HK-2 (cell line): ENCODE measurements around the gene TPCN2.
"Not testable (repeated sequence)": the region's sequence is repeated elsewhere in the genome, so short reads cannot be mapped to it uniquely, and the experiment has no call there.

Experiments
- DNase-seq: peaks from one replicate; pipeline ENCODE4 v3.0.0-alpha.2; 2018; ENCODE audit not compliant: unreplicated experiment

TPCN2 gene

GRCh38 chr11:69048694-69049489 lies at the start of gene TPCN2:
Gene TPCN2, plus strand, starts transcription at chr11:69048932. Its CDS starts 66 bp downstream, at chr11:69048998.
- peak; percentile 85 for DNase-seq

GRCh38 chr11:68999093-68999747 lies 49.5 kb upstream of the TPCN2 start:
- DNase-seq = no peak

GRCh38 chr11:68999748-69000355 lies 48.9 kb upstream of the TPCN2 start:
- not testable (repeated sequence) for DNase-seq

- no peak for DNase-seq
These were observed 48.3 kb upstream of the TPCN2 start for GRCh38 chr11:69000391-69000790.

GRCh38 chr11:69000831-69001242 lies 47.9 kb upstream of the TPCN2 start:
- no peak for DNase-seq

- no peak for DNase-seq
These were observed 47.3 kb upstream of the TPCN2 start for GRCh38 chr11:69001243-69002081.

GRCh38 chr11:69002110-69002569 lies 46.6 kb upstream of the TPCN2 start:
- DNase-seq = no peak

GRCh38 chr11:69002570-69003231 lies 46.0 kb upstream of the TPCN2 start:
- no peak for DNase-seq

- no peak for DNase-seq
These were observed 45.3 kb upstream of the TPCN2 start for GRCh38 chr11:69003301-69003865.

GRCh38 chr11:69003866-69004367 lies 44.8 kb upstream of the TPCN2 start:
- DNase-seq = no peak

GRCh38 chr11:69004411-69005182 lies 44.1 kb upstream of the TPCN2 start:
- no peak for DNase-seq

GRCh38 chr11:69005183-69005630 lies 43.5 kb upstream of the TPCN2 start:
- no peak for DNase-seq

GRCh38 chr11:69005631-69006368 lies 42.9 kb upstream of the TPCN2 start:
- DNase-seq = no peak

- DNase-seq = no peak
These were observed 41.9 kb upstream of the TPCN2 start for GRCh38 chr11:69006816-69007215.

GRCh38 chr11:69007975-69008381 lies 40.8 kb upstream of the TPCN2 start:
- DNase-seq = no peak

- peak; percentile 84 for DNase-seq
These were observed 39.8 kb upstream of the TPCN2 start for GRCh38 chr11:69008737-69009440.

- DNase-seq = no peak
These were observed 39.1 kb upstream of the TPCN2 start for GRCh38 chr11:69009441-69010211.
